ENCODE measurements around the gene AP1B1.

The AP1B1 gene

DNA sequence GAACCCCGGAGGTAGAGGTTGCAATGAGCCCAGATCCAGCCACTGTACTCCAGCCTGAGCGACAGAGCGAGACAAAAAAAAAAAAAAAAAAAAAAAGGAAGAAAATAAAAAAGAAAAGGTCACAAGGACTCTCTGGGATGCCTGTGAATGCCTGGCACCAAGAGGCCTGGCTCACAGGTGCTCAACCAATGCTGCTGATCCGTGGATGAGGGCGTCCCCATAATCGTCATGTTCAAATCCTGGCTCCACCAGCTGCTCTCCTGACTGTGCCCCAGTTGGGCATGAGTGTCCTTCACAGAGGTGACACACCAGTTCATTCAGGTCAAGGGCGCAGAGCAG lies 82.6 kb downstream of the AP1B1 start:
- Histone ChIP-seq H3K4me1 (ENCODE audit: insufficient read depth, poor library complexity, severe bottlenecking) (peaks cover 19% of the 10 kb centered on the region), H3K27ac (ENCODE audit: poor library complexity, severe bottlenecking) (peak overlapping the region; percentile 76), H3K9me3 (ENCODE audit: severe bottlenecking) (no peaks in the 10 kb centered on the region), H3K27me3 (ENCODE audit: insufficient read depth, poor library complexity, severe bottlenecking) (no peaks in the 10 kb centered on the region), H3K36me3 (ENCODE audit: low read depth) (no peaks in the 10 kb centered on the region), H3K4me3 (ENCODE audit: severe bottlenecking) (peak overlapping the region; percentile 60)
- ATAC-seq (ENCODE audit: low read depth) (no peak), DNase-seq (ENCODE audit: low spot score) (no peak)
- TF ChIP-seq, protein P1, sequence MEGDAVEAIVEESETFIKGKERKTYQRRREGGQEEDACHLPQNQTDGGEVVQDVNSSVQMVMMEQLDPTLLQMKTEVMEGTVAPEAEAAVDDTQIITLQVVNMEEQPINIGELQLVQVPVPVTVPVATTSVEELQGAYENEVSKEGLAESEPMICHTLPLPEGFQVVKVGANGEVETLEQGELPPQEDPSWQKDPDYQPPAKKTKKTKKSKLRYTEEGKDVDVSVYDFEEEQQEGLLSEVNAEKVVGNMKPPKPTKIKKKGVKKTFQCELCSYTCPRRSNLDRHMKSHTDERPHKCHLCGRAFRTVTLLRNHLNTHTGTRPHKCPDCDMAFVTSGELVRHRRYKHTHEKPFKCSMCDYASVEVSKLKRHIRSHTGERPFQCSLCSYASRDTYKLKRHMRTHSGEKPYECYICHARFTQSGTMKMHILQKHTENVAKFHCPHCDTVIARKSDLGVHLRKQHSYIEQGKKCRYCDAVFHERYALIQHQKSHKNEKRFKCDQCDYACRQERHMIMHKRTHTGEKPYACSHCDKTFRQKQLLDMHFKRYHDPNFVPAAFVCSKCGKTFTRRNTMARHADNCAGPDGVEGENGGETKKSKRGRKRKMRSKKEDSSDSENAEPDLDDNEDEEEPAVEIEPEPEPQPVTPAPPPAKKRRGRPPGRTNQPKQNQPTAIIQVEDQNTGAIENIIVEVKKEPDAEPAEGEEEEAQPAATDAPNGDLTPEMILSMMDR (IDR thresholded peaks at IDR 0.05; ENCODE audit: poor library complexity, severe bottlenecking): no peak

DNA sequence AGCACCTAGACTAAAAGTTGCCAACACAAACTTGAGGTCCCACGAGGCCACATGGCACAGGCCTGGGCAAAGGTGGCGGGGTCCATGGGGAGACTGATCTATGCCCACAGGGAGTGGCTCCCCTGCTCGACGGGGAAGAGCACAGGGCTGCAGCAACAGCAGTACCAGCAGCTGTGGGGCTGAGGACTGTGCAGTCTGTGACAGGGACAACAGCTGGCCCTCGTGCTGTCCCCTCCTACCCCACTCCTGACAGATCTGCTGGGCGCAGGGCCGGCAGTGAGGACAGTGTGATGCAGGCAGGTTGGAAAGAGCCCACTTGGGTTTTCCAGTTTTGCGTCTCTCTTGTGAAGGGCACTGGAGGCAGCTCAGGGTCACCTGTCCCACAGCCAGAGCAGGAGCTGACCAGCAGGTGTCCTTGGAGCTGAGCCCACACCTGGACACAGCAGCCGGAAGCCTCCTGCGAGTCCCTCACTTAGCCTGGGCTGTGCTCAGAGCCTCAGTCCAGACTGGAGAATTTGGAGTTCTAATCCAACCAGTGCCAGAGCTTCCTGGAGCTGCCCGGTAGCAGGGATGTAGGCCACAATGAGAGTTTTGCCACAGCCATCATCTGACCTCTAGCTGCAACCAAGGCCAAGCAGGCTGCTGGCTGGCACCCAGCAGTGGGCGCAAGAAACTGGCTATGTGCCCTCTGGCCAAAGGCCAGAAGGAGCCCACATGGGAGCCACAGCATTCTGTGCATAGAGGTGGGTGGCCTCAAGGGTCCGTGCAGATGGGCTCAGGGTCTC lies 85.5 kb downstream of the AP1B1 start:
- ATAC-seq (ENCODE audit: low read depth) (no peak), DNase-seq (ENCODE audit: low spot score) (no peak)
- peaks cover 26% of the 10 kb centered on the region for H3K36me3 ChIP-seq (ENCODE audit: low read depth)
- H3K27me3 ChIP-seq (ENCODE audit: insufficient read depth, poor library complexity, severe bottlenecking): no peaks in the 10 kb centered on the region
- peaks cover 2% of the 10 kb centered on the region for H3K4me1 ChIP-seq (ENCODE audit: insufficient read depth, poor library complexity, severe bottlenecking)
- H3K4me3 ChIP-seq (ENCODE audit: severe bottlenecking): no peak overlapping the region
- no peak overlapping the region for H3K27ac ChIP-seq (ENCODE audit: poor library complexity, severe bottlenecking)
- TF ChIP-seq, protein P1 (IDR thresholded peaks at IDR 0.05; ENCODE audit: poor library complexity, severe bottlenecking): no peak
- H3K9me3 ChIP-seq (ENCODE audit: severe bottlenecking): no peaks in the 10 kb centered on the region

DNA sequence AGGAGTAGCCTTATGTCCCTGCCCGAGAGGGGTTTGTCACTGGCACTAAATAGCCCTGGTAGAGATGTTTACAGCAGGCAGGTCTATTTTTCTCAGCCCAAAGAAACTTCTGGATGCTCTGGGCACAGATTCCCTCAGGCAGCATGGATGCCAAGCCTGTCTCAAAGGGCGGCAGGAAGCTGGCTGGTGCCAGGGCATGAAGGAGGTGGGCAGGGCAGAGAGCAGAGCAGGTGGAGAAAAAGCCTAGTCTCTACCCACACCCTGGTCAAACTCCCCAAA lies 86.0 kb downstream of the AP1B1 start:
- no peak for DNase-seq (ENCODE audit: low spot score)
- Histone ChIP-seq H3K27me3 (ENCODE audit: insufficient read depth, poor library complexity, severe bottlenecking) (no peaks in the 10 kb centered on the region), H3K4me1 (ENCODE audit: insufficient read depth, poor library complexity, severe bottlenecking) (no peaks in the 10 kb centered on the region), H3K27ac (ENCODE audit: poor library complexity, severe bottlenecking) (no peak overlapping the region), H3K4me3 (ENCODE audit: severe bottlenecking) (no peak overlapping the region), H3K36me3 (ENCODE audit: low read depth) (peaks cover 31% of the 10 kb centered on the region), H3K9me3 (ENCODE audit: severe bottlenecking) (no peaks in the 10 kb centered on the region)
- no peak for ATAC-seq (ENCODE audit: low read depth)
- TF ChIP-seq, protein P1 (IDR thresholded peaks at IDR 0.05; ENCODE audit: poor library complexity, severe bottlenecking): no peak

DNA sequence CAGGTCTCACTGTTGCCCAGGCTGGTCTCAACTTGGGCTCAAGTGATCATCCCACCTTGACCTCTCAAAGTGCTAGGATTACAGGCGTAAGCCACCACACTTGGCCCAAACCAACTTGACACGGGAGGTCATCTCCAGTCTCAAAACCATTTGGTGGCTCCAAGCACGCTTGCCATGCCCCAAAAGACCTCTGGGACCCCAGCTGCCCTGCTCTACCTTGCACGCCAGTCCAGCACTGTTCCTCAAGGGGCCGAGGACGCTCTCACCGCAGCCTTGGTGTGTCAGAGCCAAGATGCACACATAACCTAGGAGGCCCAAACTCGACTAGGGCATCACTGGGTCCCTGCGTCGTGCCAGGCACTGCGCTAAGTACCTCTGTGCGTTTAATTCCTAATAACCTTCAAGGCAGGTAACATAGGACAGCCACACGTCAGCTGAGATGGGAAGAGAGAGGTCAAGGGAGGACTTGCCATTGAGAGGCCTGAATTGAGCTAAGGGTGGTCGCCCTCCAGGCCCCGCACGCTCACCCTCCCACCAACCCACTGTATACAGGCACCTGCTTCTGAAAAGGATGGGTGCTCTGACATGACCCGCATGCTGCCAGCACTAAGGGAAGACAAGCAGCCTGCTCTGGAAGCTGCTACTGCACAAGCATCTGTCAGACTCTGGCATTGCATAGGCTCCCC lies 86.5 kb downstream of the AP1B1 start:
- peaks cover 36% of the 10 kb centered on the region for H3K36me3 ChIP-seq (ENCODE audit: low read depth)
- no peak overlapping the region for H3K27ac ChIP-seq (ENCODE audit: poor library complexity, severe bottlenecking)
- no peak for ATAC-seq (ENCODE audit: low read depth)
- DNase-seq (ENCODE audit: low spot score): no peak
- no peaks in the 10 kb centered on the region for H3K4me1 ChIP-seq (ENCODE audit: insufficient read depth, poor library complexity, severe bottlenecking)
- TF ChIP-seq, protein P1 (IDR thresholded peaks at IDR 0.05; ENCODE audit: poor library complexity, severe bottlenecking): no peak
- no peaks in the 10 kb centered on the region for H3K27me3 ChIP-seq (ENCODE audit: insufficient read depth, poor library complexity, severe bottlenecking)
- H3K4me3 ChIP-seq (ENCODE audit: severe bottlenecking): no peak overlapping the region
- H3K9me3 ChIP-seq (ENCODE audit: severe bottlenecking): no peaks in the 10 kb centered on the region
